Epithelial cell of proximal tubule (primary cell): ENCODE data around the gene GSAP. TPM values are rescaled to one million over a fixed set of nuclear protein-coding genes. Genes with fewer than 3 reads are reported as not detected.

ENCODE experiments used
- DNase-seq: peaks from one replicate; pipeline ENCODE4 v3.0.0-alpha.2; 2011; ENCODE audit warnings: low read depth
- H3K4me3 ChIP-seq: 2 replicates; pipeline ENCODE4 v1.5.1; 2011; ENCODE audit warnings: low read depth, mild to moderate bottlenecking, low read length
- CTCF ChIP-seq: conservative IDR thresholded peaks from 2 replicates; pipeline ENCODE4 v1.5.1; 2012; ENCODE audit warnings: low read depth, mild to moderate bottlenecking, low read length
- total RNA-seq: library from RNA; depleted of rRNA; stranded (reverse); fragments of >200 nt; gene quantifications from 2 replicates; pipeline ENCODE4 v1.2.3, GENCODE V29; 2015

GSAP gene
- total RNA-seq, 1 donor from 2014 or later, result 1.2 TPM

- no peak overlapping the region for H3K4me3 ChIP-seq
- peak; percentile 35 for TF ChIP-seq CTCF
- no peak for DNase-seq
These were observed 47.2 kb downstream of the GSAP start for GRCh38 chr7:77368974-77369373.

GRCh38 chr7:77367976-77368375 is 48.2 kb downstream of the GSAP start:
- DNase-seq, result no peak
- H3K4me3 ChIP-seq, result no peak overlapping the region
- TF ChIP-seq CTCF, result no peak

- no peak overlapping the region for H3K4me3 ChIP-seq
- DNase-seq, result no peak
- TF ChIP-seq CTCF, result no peak
These were observed 53.2 kb downstream of the GSAP start for GRCh38 chr7:77362905-77363304.

- H3K4me3 ChIP-seq, result no peak overlapping the region
- no peak for TF ChIP-seq CTCF
- DNase-seq, result no peak
These were observed 55.2 kb downstream of the GSAP start for GRCh38 chr7:77360969-77361368.

- H3K4me3 ChIP-seq, result no peak overlapping the region
- DNase-seq, result peak; percentile 22
- no peak for TF ChIP-seq CTCF
These were observed 56.0 kb downstream of the GSAP start for GRCh38 chr7:77360104-77360503.

- DNase-seq, result no peak
- TF ChIP-seq CTCF, result no peak
These were observed 56.5 kb downstream of the GSAP start for GRCh38 chr7:77359599-77359998.

GRCh38 chr7:77354914-77355313 is 61.2 kb downstream of the GSAP start:
- no peak for DNase-seq

More at GRCh38 chr7:77359599-77359998, 56.5 kb downstream of the GSAP start:
- no peak overlapping the region for H3K4me3 ChIP-seq

More at GRCh38 chr7:77354914-77355313, 61.2 kb downstream of the GSAP start:
- TF ChIP-seq CTCF, result no peak
- H3K4me3 ChIP-seq, result no peak overlapping the region
